Measurements from ENCODE around the gene EXOG.

GRCh38 chr3:38460377-38461270 lies 35.5 kb upstream of the EXOG start:
- TF ChIP-seq RAD21 (IDR thresholded peaks at IDR 0.05; ENCODE audit: low read depth) (no peak), CEBPB (IDR thresholded peaks at IDR 0.05; ENCODE audit: low read depth) (no peak), CTCF (IDR thresholded peaks at IDR 0.05 in 2 of 3, conservative IDR thresholded peaks at IDR 0.05 in 1 of 3; ENCODE audit: borderline replicate concordance in 1 of 3, insufficient read depth in 1 of 3, low read depth in 2 of 3, low read length in 2 of 3) (no peak), REST (IDR thresholded peaks at IDR 0.05; ENCODE audit: low read depth) (no peak), POLR2A (IDR thresholded peaks at IDR 0.05; ENCODE audit: borderline replicate concordance, extremely low read depth, insufficient read depth, insufficient read length) (no peak), ZNF274 (IDR thresholded peaks at IDR 0.05; ENCODE audit: low read depth, low read length) (no peak)
